ENCODE measurements around the gene DBX2. TPM values are rescaled to one million over a fixed set of nuclear protein-coding genes. Genes with fewer than 3 reads are reported as not detected.
"Not testable (repeated sequence)": the region's sequence is repeated elsewhere in the genome, so short reads cannot be mapped to it uniquely, and the experiment has no call there.

Gene DBX2
- polyA plus RNA-seq (2012; ENCODE audit: insufficient read depth, insufficient read length, low read depth) = not detected

- Histone ChIP-seq H3K4me3 (ENCODE audit: low read depth, low read length) (no peak within 1 kb of the TSS), H3K27me3 (peaks cover 74% of the 10 kb centered on the region), H3K36me3 (no peaks in the 10 kb centered on the region), H3K4me1 (no peaks in the 10 kb centered on the region), H3K9me3 (no peaks in the 10 kb centered on the region)
- no peak for DNase-seq
- no peak for TF ChIP-seq CTCF (IDR thresholded peaks at IDR 0.05; ENCODE audit: low read depth, low read length)
Measured at GRCh38 chr12:45050751-45051571, at the start of gene DBX2. DBX2 (minus strand) TSS chr12:45051099; CDS start chr12:45050927, 172 bp downstream.

- no peak for DNase-seq
- Histone ChIP-seq H3K4me1 (no peaks in the 10 kb centered on the region), H3K36me3 (no peaks in the 10 kb centered on the region), H3K4me3 (ENCODE audit: low read depth, low read length) (no peak overlapping the region), H3K9me3 (no peaks in the 10 kb centered on the region), H3K27me3 (no peaks in the 10 kb centered on the region; the same call in 1 of the 2 replicates)
- no peak for TF ChIP-seq CTCF (IDR thresholded peaks at IDR 0.05; ENCODE audit: low read depth, low read length)
Measured at GRCh38 chr12:45098766-45099165, 47.9 kb upstream of the DBX2 start.

GRCh38 chr12:45095417-45095816 lies 44.5 kb upstream of the DBX2 start:
- not testable (repeated sequence) for H3K36me3 ChIP-seq; H3K27me3 ChIP-seq; H3K4me1 ChIP-seq; DNase-seq; H3K4me3 ChIP-seq (ENCODE audit: low read depth, low read length); H3K9me3 ChIP-seq

GRCh38 chr12:45093051-45093450 lies 42.2 kb upstream of the DBX2 start:
- no peak for TF ChIP-seq CTCF (IDR thresholded peaks at IDR 0.05; ENCODE audit: low read depth, low read length)

GRCh38 chr12:45089411-45090075 lies 38.6 kb upstream of the DBX2 start:
- H3K36me3 ChIP-seq = no peaks in the 10 kb centered on the region
- H3K27me3 ChIP-seq = no peaks in the 10 kb centered on the region; the same call in 1 of the 2 replicates
- no peak for DNase-seq
- no peaks in the 10 kb centered on the region for H3K9me3 ChIP-seq
- no peaks in the 10 kb centered on the region for H3K4me1 ChIP-seq
- TF ChIP-seq CTCF (IDR thresholded peaks at IDR 0.05; ENCODE audit: low read depth, low read length) = no peak
- no peak overlapping the region for H3K4me3 ChIP-seq (ENCODE audit: low read depth, low read length)

More at GRCh38 chr12:45093051-45093450, 42.2 kb upstream of the DBX2 start:
- Histone ChIP-seq H3K36me3 (no peaks in the 10 kb centered on the region), H3K4me1 (no peaks in the 10 kb centered on the region), H3K9me3 (no peaks in the 10 kb centered on the region), H3K4me3 (ENCODE audit: low read depth, low read length) (no peak overlapping the region), H3K27me3 (no peaks in the 10 kb centered on the region; the same call in 1 of the 2 replicates)
- DNase-seq = no peak

- H3K4me3 ChIP-seq (ENCODE audit: low read depth, low read length) = no peak overlapping the region
- H3K36me3 ChIP-seq = no peaks in the 10 kb centered on the region
- no peak for TF ChIP-seq CTCF (IDR thresholded peaks at IDR 0.05; ENCODE audit: low read depth, low read length)
- no peak for DNase-seq
- H3K27me3 ChIP-seq = no peaks in the 10 kb centered on the region
- no peaks in the 10 kb centered on the region for H3K4me1 ChIP-seq
- H3K9me3 ChIP-seq = no peaks in the 10 kb centered on the region
Measured at GRCh38 chr12:45088608-45089007, 37.7 kb upstream of the DBX2 start.

GRCh38 chr12:45084248-45084647 lies 33.3 kb upstream of the DBX2 start:
- not testable (repeated sequence) for H3K4me3 ChIP-seq (ENCODE audit: low read depth, low read length); H3K36me3 ChIP-seq; H3K27me3 ChIP-seq; DNase-seq; H3K4me1 ChIP-seq; H3K9me3 ChIP-seq

All from BE2C (cell line).